Embryonic facial prominence (tissue), 1 donor: ENCODE measurements around the gene MTMR10.

Experiments
- DNase-seq: peaks from one replicate; pipeline ENCODE4 v3.0.0-alpha.2; 2016; ENCODE audit errors: extremely low spot score

MTMR10 gene

GRCh38 chr15:30991255-30992235 lies at the start of gene MTMR10:
MTMR10 (minus strand) TSS chr15:30991628; CDS start chr15:30991506, 122 bp downstream.
- DNase-seq, result peak; percentile 42

GRCh38 chr15:31040611-31041010 lies 49.2 kb upstream of the MTMR10 start:
- no peak for DNase-seq

- DNase-seq, result no peak
Measured at GRCh38 chr15:31039961-31040360, 48.5 kb upstream of the MTMR10 start.

GRCh38 chr15:31037731-31038477 lies 46.5 kb upstream of the MTMR10 start:
- no peak for DNase-seq

- DNase-seq, result no peak
Measured at GRCh38 chr15:31036783-31037182, 45.4 kb upstream of the MTMR10 start.

GRCh38 chr15:31035610-31036009 lies 44.2 kb upstream of the MTMR10 start:
- DNase-seq, result no peak

- DNase-seq, result no peak
Measured at GRCh38 chr15:31034152-31034551, 42.7 kb upstream of the MTMR10 start.

- no peak for DNase-seq
Measured at GRCh38 chr15:31032961-31033371, 41.5 kb upstream of the MTMR10 start.

- no peak for DNase-seq
Measured at GRCh38 chr15:31031471-31032067, 40.1 kb upstream of the MTMR10 start.

- no peak for DNase-seq
Measured at GRCh38 chr15:31027910-31028578, 36.6 kb upstream of the MTMR10 start.

GRCh38 chr15:31025996-31026395 lies 34.6 kb upstream of the MTMR10 start:
- DNase-seq, result no peak

GRCh38 chr15:31024979-31025378 lies 33.6 kb upstream of the MTMR10 start:
- DNase-seq, result no peak

GRCh38 chr15:31024330-31024729 lies 32.9 kb upstream of the MTMR10 start:
- DNase-seq, result no peak

- no peak for DNase-seq
Measured at GRCh38 chr15:31023841-31024240, 32.4 kb upstream of the MTMR10 start.

GRCh38 chr15:31021067-31021665 lies 29.7 kb upstream of the MTMR10 start:
- DNase-seq, result no peak

GRCh38 chr15:31020542-31020941 lies 29.1 kb upstream of the MTMR10 start:
- DNase-seq, result no peak

GRCh38 chr15:31019986-31020385 lies 28.6 kb upstream of the MTMR10 start:
- DNase-seq, result no peak

- DNase-seq, result no peak
Measured at GRCh38 chr15:31017311-31017710, 25.9 kb upstream of the MTMR10 start.

- DNase-seq, result no peak
Measured at GRCh38 chr15:31016446-31016915, 25.1 kb upstream of the MTMR10 start.

- DNase-seq, result no peak
Measured at GRCh38 chr15:31014608-31014925, 23.1 kb upstream of the MTMR10 start.

GRCh38 chr15:31013863-31014607 lies 22.6 kb upstream of the MTMR10 start:
- no peak for DNase-seq
